K562 (cell line): ENCODE data around the gene MAD1L1. TPM values are rescaled to one million over a fixed set of nuclear protein-coding genes. Genes with fewer than 3 reads are reported as not detected.

ENCODE experiments used
- CEBPB ChIP-seq: fragments of 450-650 bp; IDR thresholded peaks from 2 replicates; pipeline ENCODE4 v1.6.1; 2016; ENCODE audit warnings: missing genetic modification characterization, missing compliant biosample characterization
- CTBP1 ChIP-seq: fragments of 450-650 bp; IDR thresholded peaks from 2 replicates; pipeline ENCODE4 v1.6.1; 2016; ENCODE audit warnings: borderline replicate concordance
- HDAC3 ChIP-seq: fragments of 450-650 bp; IDR thresholded peaks from 2 replicates; pipeline ENCODE4 v1.6.1; 2018; ENCODE audit warnings: borderline replicate concordance, mild to moderate bottlenecking, moderate library complexity; ENCODE audit not compliant: partially characterized antibody
- HMGN3 ChIP-seq: IDR thresholded peaks from 2 replicates; pipeline ENCODE4 v1.6.1; 2011; ENCODE audit warnings: borderline replicate concordance, low read depth, mild to moderate bottlenecking, mixed read lengths, low read length; ENCODE audit not compliant: insufficient read length; ENCODE audit errors: extremely low read depth
- JUND ChIP-seq, 2 experiments: IDR thresholded peaks; 2 replicates in 1 of 2; 3 replicates in 1 of 2; pipeline ENCODE4 v1.6.1; 2011; ENCODE audit warnings: borderline replicate concordance in 2 of 2, low read depth in 2 of 2, low read length in 2 of 2, improper control_type of control experiment in 1 of 2, missing biosample characterization in 1 of 2, missing genetic modification characterization in 1 of 2, missing genetic modification reagents in 1 of 2
- KDM4B ChIP-seq, 2 experiments: fragments of 450-650 bp in 1 of 2; sonication (generic) in 1 of 2; IDR thresholded peaks; 2 replicates each; pipeline ENCODE4 v1.6.1; 2016 to 2017; ENCODE audit warnings: borderline replicate concordance in 2 of 2, antibody characterized with exemption in 1 of 2, low read depth in 1 of 2, mild to moderate bottlenecking in 1 of 2
- KHSRP ChIP-seq: fragments of 450-650 bp; IDR thresholded peaks from 2 replicates; pipeline ENCODE4 v1.6.1; 2017
- RBM17 ChIP-seq: fragments of 200-400 bp; formaldehyde crosslinking; IDR thresholded peaks from 2 replicates; pipeline ENCODE4 v1.6.1; 2017; ENCODE audit warnings: low read depth, mild to moderate bottlenecking, low read length, borderline replicate concordance
- SMC3 ChIP-seq: conservative IDR thresholded peaks from 2 replicates; pipeline ENCODE4 v1.6.1; 2011; ENCODE audit warnings: low read depth, low read length, improper control_type of control experiment; ENCODE audit not compliant: insufficient read depth
- TAL1 ChIP-seq: fragments of 450-650 bp; IDR thresholded peaks from 2 replicates; pipeline ENCODE4 v1.6.1; 2016; ENCODE audit warnings: mild to moderate bottlenecking
- U2AF2 ChIP-seq: fragments of 200-400 bp; formaldehyde crosslinking; optimal IDR thresholded peaks from 2 replicates; pipeline ENCODE3; 2017; ENCODE audit warnings: low read depth, mild to moderate bottlenecking, low read length
- ZEB2 ChIP-seq: fragments of 450-650 bp; IDR thresholded peaks from 2 replicates; pipeline ENCODE4 v1.6.1; 2016
- ZNF263 ChIP-seq: sonication (generic); formaldehyde crosslinking; IDR thresholded peaks from 2 replicates; pipeline ENCODE4 v1.8.0; 2022; ENCODE audit warnings: mild to moderate bottlenecking, missing genetic modification reagents, borderline replicate concordance
- polyA plus RNA-seq, 8 experiments: library from polyadenylated mRNA; depleted of rRNA in 4 of 8; stranded (reverse) in 5 of 8; unstranded in 3 of 8; fragments of >200 nt; fragmentation: Nextera tagmentation in 2 of 8; fragmentation: Illumina TruSeq in 1 of 8; extraction: Ambion mirVana in 2 of 8; extraction: Trizol in 1 of 8; gene quantifications; 2 replicates each; pipeline versions ENCODE4 v1.2.1 to v1.2.3, GENCODE V29; 2011 to 2014; ENCODE audit warnings: inconsistent platforms in 1 of 8, missing spikeins in 1 of 8
- total RNA-seq, 7 experiments: library from RNA; depleted of rRNA in 6 of 7; stranded (reverse); fragments of >200 nt in 6 of 7; fragmentation: Illumina TruSeq in 2 of 7; extraction: Trizol in 2 of 7; gene quantifications; 2 replicates each; pipeline versions ENCODE4 v1.2.1 to v1.2.3, GENCODE V29; 2011 to 2021; ENCODE audit warnings: low replicate concordance in 1 of 7
- TF ChIP-seq, protein P1 (sequence below): fragments of 450-650 bp; IDR thresholded peaks from 2 replicates; pipeline ENCODE4 v1.6.1; 2016; ENCODE audit warnings: borderline replicate concordance
- TF ChIP-seq, protein P2 (sequence below): sonication (generic); formaldehyde crosslinking; IDR thresholded peaks from 2 replicates; pipeline ENCODE4 v1.8.1; 2023; ENCODE audit warnings: mild to moderate bottlenecking, missing genetic modification reagents
- TF ChIP-seq, protein P3 (sequence below): sonication (generic); formaldehyde crosslinking; IDR thresholded peaks from 2 replicates; pipeline ENCODE4 v1.8.1; 2023; ENCODE audit warnings: mild to moderate bottlenecking, missing genetic modification reagents
- TF ChIP-seq, protein P4 (sequence below): sonication (generic); formaldehyde crosslinking; IDR thresholded peaks from 2 replicates; pipeline ENCODE4 v1.8.0; 2023; ENCODE audit warnings: mild to moderate bottlenecking, missing genetic modification reagents

Gene MAD1L1
- total and polyA plus RNA-seq, 9 of the 15 experiments (the other 6 are each of a cell fraction or from before 2014, with no cell fraction given): 1.7 to 89.7 (median 18.0) TPM

DNA sequence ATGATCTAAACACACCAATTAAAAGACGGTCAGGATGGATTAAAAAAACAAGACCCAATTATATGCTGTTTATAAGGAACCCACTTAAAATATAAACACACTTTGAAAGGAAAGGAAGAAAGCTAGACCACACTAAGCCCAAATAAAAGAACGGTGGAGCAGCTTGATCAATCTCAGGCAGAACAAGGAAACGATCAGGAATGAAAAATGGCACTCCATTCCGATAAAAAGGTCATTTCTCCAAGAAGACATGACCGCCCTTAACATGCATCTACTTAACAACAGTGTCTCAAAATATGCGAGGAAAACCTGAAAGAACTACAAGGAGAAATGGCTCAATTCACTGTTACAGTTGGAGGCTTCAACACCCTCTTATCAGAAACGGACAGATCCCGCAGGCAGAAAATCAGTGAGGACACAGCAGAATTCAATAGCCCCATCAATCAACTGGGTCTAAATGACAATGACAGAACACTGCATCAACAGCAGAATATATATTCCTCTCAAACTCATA is 210.0 kb downstream of the MAD1L1 start (continued):
- TF ChIP-seq, protein P1, sequence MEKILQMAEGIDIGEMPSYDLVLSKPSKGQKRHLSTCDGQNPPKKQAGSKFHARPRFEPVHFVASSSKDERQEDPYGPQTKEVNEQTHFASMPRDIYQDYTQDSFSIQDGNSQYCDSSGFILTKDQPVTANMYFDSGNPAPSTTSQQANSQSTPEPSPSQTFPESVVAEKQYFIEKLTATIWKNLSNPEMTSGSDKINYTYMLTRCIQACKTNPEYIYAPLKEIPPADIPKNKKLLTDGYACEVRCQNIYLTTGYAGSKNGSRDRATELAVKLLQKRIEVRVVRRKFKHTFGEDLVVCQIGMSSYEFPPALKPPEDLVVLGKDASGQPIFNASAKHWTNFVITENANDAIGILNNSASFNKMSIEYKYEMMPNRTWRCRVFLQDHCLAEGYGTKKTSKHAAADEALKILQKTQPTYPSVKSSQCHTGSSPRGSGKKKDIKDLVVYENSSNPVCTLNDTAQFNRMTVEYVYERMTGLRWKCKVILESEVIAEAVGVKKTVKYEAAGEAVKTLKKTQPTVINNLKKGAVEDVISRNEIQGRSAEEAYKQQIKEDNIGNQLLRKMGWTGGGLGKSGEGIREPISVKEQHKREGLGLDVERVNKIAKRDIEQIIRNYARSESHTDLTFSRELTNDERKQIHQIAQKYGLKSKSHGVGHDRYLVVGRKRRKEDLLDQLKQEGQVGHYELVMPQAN: no peak; the same call in 1 of the 2 replicates
- TF ChIP-seq, protein P2, sequence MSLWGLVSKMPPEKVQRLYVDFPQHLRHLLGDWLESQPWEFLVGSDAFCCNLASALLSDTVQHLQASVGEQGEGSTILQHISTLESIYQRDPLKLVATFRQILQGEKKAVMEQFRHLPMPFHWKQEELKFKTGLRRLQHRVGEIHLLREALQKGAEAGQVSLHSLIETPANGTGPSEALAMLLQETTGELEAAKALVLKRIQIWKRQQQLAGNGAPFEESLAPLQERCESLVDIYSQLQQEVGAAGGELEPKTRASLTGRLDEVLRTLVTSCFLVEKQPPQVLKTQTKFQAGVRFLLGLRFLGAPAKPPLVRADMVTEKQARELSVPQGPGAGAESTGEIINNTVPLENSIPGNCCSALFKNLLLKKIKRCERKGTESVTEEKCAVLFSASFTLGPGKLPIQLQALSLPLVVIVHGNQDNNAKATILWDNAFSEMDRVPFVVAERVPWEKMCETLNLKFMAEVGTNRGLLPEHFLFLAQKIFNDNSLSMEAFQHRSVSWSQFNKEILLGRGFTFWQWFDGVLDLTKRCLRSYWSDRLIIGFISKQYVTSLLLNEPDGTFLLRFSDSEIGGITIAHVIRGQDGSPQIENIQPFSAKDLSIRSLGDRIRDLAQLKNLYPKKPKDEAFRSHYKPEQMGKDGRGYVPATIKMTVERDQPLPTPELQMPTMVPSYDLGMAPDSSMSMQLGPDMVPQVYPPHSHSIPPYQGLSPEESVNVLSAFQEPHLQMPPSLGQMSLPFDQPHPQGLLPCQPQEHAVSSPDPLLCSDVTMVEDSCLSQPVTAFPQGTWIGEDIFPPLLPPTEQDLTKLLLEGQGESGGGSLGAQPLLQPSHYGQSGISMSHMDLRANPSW: no peak
- TF ChIP-seq CTBP1 (peak; percentile 72), HDAC3 (peak; percentile 91), KDM4B (IDR thresholded peaks at IDR 0.05; ENCODE audit: borderline replicate concordance in 2 of 2, low read depth in 1 of 2) (no peak), JUND (IDR thresholded peaks at IDR 0.05; ENCODE audit: borderline replicate concordance, low read depth, low read length) (peak; percentile 83), JUND (tag; IDR thresholded peaks at IDR 0.05; ENCODE audit: borderline replicate concordance, low read depth, low read length) (peak; percentile 69; the same call in 1 of the 3 replicates), U2AF2 (no peak), ZNF263 (CRISPR knock-in tag) (no peak), CEBPB (tag) (peak; percentile 60), KHSRP (peak; percentile 80), RBM17 (no peak), SMC3 (no peak), ZEB2 (peak; percentile 62; the same call in 1 of the 2 replicates), HMGN3 (peak; percentile 33), TAL1 (peak; percentile 99)
- TF ChIP-seq, protein P3, sequence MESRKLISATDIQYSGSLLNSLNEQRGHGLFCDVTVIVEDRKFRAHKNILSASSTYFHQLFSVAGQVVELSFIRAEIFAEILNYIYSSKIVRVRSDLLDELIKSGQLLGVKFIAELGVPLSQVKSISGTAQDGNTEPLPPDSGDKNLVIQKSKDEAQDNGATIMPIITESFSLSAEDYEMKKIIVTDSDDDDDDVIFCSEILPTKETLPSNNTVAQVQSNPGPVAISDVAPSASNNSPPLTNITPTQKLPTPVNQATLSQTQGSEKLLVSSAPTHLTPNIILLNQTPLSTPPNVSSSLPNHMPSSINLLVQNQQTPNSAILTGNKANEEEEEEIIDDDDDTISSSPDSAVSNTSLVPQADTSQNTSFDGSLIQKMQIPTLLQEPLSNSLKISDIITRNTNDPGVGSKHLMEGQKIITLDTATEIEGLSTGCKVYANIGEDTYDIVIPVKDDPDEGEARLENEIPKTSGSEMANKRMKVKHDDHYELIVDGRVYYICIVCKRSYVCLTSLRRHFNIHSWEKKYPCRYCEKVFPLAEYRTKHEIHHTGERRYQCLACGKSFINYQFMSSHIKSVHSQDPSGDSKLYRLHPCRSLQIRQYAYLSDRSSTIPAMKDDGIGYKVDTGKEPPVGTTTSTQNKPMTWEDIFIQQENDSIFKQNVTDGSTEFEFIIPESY: peak; percentile 64
- TF ChIP-seq, protein P4, sequence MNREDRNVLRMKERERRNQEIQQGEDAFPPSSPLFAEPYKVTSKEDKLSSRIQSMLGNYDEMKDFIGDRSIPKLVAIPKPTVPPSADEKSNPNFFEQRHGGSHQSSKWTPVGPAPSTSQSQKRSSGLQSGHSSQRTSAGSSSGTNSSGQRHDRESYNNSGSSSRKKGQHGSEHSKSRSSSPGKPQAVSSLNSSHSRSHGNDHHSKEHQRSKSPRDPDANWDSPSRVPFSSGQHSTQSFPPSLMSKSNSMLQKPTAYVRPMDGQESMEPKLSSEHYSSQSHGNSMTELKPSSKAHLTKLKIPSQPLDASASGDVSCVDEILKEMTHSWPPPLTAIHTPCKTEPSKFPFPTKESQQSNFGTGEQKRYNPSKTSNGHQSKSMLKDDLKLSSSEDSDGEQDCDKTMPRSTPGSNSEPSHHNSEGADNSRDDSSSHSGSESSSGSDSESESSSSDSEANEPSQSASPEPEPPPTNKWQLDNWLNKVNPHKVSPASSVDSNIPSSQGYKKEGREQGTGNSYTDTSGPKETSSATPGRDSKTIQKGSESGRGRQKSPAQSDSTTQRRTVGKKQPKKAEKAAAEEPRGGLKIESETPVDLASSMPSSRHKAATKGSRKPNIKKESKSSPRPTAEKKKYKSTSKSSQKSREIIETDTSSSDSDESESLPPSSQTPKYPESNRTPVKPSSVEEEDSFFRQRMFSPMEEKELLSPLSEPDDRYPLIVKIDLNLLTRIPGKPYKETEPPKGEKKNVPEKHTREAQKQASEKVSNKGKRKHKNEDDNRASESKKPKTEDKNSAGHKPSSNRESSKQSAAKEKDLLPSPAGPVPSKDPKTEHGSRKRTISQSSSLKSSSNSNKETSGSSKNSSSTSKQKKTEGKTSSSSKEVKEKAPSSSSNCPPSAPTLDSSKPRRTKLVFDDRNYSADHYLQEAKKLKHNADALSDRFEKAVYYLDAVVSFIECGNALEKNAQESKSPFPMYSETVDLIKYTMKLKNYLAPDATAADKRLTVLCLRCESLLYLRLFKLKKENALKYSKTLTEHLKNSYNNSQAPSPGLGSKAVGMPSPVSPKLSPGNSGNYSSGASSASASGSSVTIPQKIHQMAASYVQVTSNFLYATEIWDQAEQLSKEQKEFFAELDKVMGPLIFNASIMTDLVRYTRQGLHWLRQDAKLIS (CRISPR knock-in tag): no peak
